Naive thymus-derived CD8-positive, alpha-beta T cell (primary cell): Measurements from ENCODE around the gene THEMIS2. TPM values are rescaled to one million over a fixed set of nuclear protein-coding genes. Genes with fewer than 3 reads are reported as not detected.
"Not testable (repeated sequence)": the region's sequence is repeated elsewhere in the genome, so short reads cannot be mapped to it uniquely, and the experiment has no call there.

Experiments
- ATAC-seq, 2 donors: fragments of 150-1000 bp; cut with Tn5 transposase in 1 of 2; sonication (Bioruptor Pico), chemical (Tn5 transposase) in 1 of 2; 1 replicate in 1 of 2; 2 replicates in 1 of 2; pipeline ENCODE4 v1.10.0; 2021; ENCODE audit warnings: mild to moderate bottlenecking in 2 of 2, moderate library complexity in 2 of 2
- POLR2A ChIA-PET: fragments of 350-600 bp; sonication (Branson Sonifier 250); formaldehyde crosslinking; loops from one replicate; lab custom pipeline; 2021; ENCODE audit warnings: antibody characterized with exemption; lab: Charles Lee
- DNase-seq, 10 donors: peaks; one replicate each; pipeline versions ENCODE4 v3.0.0 to v3.0.0-alpha.2; 2020 to 2022
- H3K27ac Mint-ChIP-seq, 10 donors: one replicate each; pipeline ENCODE4 v1.8.0; 2020 to 2022; ENCODE audit warnings: mild to moderate bottlenecking in 10 of 10, mixed read lengths in 10 of 10, moderate library complexity in 4 of 10, inconsistent platforms in 1 of 10
- H3K27me3 Mint-ChIP-seq, 5 donors: one replicate each; pipeline ENCODE4 v1.8.0; 2021 to 2022; ENCODE audit warnings: mixed read lengths in 5 of 5
- H3K36me3 Mint-ChIP-seq, 3 donors: one replicate each; pipeline ENCODE4 v1.8.0; 2020 to 2022; ENCODE audit warnings: mixed read lengths in 3 of 3, mild to moderate bottlenecking in 2 of 3, inconsistent platforms in 1 of 3
- H3K4me1 Mint-ChIP-seq, 4 donors: one replicate each; pipeline ENCODE4 v1.8.0; 2021 to 2022; ENCODE audit warnings: mixed read lengths in 4 of 4
- H3K4me3 Mint-ChIP-seq, 10 donors: one replicate each; pipeline ENCODE4 v1.8.0; 2020 to 2022; ENCODE audit warnings: mild to moderate bottlenecking in 10 of 10, mixed read lengths in 10 of 10, moderate library complexity in 6 of 10, inconsistent platforms in 1 of 10
- H3K9me3 Mint-ChIP-seq, 9 donors: one replicate each; pipeline ENCODE4 v1.8.0; 2020 to 2022; ENCODE audit warnings: mixed read lengths in 9 of 9, mild to moderate bottlenecking in 3 of 9, inconsistent platforms in 1 of 9, moderate library complexity in 1 of 9
- polyA plus RNA-seq, 3 donors: library from polyadenylated mRNA; unstranded; fragments of 300-500 nt; fragmentation: Illumina TruSeq; gene quantifications; one replicate each; pipeline ENCODE4 v1.2.3, GENCODE V29; 2021
- total RNA-seq, 8 experiments: library from RNA in 2 of 8; stranded (reverse) in 2 of 8; gene quantifications; one replicate each; pipeline ENCODE4 v1.2.3 and lab custom pipeline; 2021 to 2026

The THEMIS2 gene
- total RNA-seq, result 10 to 100 TPM; 53.3 to 57.9 TPM
- polyA plus RNA-seq, result 10 to 100 TPM; 14.1 to 48.5 (median 23.7) TPM
- total RNA-seq (lab: John Stamatoyannopoulos, UW), result 7.8 to 62.4 (median 28.2) reads per million in 6 experiments

DNA sequence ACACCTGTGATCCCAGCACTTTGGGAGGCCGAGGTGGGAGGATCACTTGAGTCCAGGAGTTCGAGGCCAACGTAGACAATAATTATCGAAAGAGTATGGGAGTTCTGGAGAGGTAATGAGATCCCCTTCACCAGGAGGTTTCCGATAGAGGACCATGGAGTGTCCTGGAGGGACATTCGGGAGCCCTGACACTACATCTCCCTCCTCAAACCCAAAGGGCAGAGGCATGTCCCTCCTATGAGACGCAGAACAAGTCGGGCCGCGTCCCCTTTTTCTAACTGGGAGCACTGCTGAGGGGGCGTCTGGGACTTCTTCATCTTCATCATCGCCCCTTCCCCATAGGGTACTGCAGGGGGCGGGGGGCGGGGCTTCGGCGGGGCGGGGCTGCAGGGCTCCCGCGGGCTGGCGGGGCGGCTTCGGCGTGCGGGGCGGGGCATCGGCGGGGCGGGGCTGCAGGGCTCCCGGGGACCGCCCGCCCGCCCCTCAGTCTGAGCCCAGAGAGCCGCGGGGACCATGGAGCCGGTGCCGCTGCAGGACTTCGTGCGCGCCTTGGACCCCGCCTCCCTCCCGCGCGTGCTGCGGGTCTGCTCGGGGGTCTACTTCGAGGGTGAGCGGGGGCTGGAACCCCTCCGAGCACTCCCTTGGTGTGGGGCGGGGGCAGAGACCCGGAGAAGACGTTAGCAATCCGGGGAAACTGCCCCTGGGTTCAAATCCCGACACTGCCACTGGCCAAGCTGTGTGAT is at the start of gene THEMIS2:
Gene THEMIS2, plus strand, starts transcription at position 486 of the 743 bp plus-strand sequence. Its CDS starts 28 bp downstream, at position 514.
- Mint-ChIP-seq H3K4me1 (peaks cover 23 to 70% (median 49%) of the 10 kb centered on the region in 4 donors), H3K4me3 (peak within 1 kb of the TSS; percentile 88 to 100 (median 98)), H3K9me3 (no peaks in the 10 kb centered on the region), H3K27ac (peak within 1 kb of the TSS; percentile 63 to 98 (median 94)), H3K36me3 (peaks cover 0 to 11% (median 3%) of the 10 kb centered on the region in 3 donors), H3K27me3 (no peaks in the 10 kb centered on the region)
- DNase-seq, result peak; percentile 57 to 87 (median 73)
- peak; percentile 75 to 79 for ATAC-seq
- POLR2A ChIA-PET, result interaction anchor here (0.9 to 1.6 kb wide), 6 partner anchors 8 to 87 kb away, joined by 3 to 11 read pairs (median 5); partner anchors contain the start of genes PPP1R8 and XKR8

DNA sequence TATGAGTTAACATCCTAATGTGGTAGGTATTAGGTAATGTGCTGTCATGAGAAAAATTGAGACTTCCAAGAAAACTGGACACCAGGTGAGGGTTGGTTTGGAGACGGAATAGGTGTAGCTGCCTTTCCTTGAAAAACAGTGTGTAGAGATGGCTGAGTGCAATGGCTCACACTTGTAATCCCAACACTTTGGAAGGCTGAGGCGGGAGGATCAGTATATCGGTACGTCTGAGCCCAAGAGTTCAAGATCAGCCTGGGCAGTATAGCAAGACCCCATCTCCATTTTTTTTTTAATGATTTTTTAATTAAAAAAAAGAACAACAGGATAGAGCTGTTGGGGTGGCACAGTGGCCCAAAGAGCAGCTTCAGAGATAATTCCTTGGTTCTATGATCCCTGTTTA is 48.6 kb upstream of the THEMIS2 start:
- DNase-seq (no peak), ATAC-seq (no peak)
- Mint-ChIP-seq H3K27me3 (no peaks in the 10 kb centered on the region), H3K27ac (no peak overlapping the region), H3K9me3 (no peaks in the 10 kb centered on the region), H3K4me1 (no peaks in the 10 kb centered on the region), H3K4me3 (no peak overlapping the region), H3K36me3 (peaks cover 5 to 35% (median 15%) of the 10 kb centered on the region in 3 donors)
- POLR2A ChIA-PET, result interaction anchor here (0.7 kb wide), 1 partner anchor 167 kb away, joined by 3 read pairs; no protein-coding TSS in a partner anchor

DNA sequence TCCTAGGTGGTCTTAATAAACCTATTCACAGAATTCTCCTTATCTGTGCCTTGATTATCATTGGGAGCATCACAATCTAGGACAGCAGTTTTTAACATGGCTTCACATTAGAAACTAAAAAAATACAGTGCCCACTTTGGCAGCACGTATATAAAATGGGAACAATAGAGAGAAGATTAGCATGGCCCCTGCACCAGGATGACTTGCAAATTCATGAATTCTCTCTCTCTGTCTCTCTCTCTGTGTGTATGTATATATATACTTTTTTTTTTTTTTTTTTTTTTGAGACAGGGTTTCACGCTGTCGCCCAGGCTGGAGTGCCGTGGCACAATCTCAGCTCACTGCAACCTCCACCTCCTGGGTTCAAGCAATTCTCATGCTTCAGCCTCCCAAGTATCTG is 47.9 kb upstream of the THEMIS2 start:
- POLR2A ChIA-PET, result no interaction called here
- Mint-ChIP-seq H3K4me3 (no peak overlapping the region), H3K4me1 (peaks cover 0 to 1% (median 0%) of the 10 kb centered on the region in 4 donors), H3K9me3 (no peaks in the 10 kb centered on the region), H3K27ac (no peak overlapping the region), H3K36me3 (peaks cover 5 to 31% (median 12%) of the 10 kb centered on the region in 3 donors), H3K27me3 (no peaks in the 10 kb centered on the region)
- DNase-seq (no peak), ATAC-seq (no peak)

DNA sequence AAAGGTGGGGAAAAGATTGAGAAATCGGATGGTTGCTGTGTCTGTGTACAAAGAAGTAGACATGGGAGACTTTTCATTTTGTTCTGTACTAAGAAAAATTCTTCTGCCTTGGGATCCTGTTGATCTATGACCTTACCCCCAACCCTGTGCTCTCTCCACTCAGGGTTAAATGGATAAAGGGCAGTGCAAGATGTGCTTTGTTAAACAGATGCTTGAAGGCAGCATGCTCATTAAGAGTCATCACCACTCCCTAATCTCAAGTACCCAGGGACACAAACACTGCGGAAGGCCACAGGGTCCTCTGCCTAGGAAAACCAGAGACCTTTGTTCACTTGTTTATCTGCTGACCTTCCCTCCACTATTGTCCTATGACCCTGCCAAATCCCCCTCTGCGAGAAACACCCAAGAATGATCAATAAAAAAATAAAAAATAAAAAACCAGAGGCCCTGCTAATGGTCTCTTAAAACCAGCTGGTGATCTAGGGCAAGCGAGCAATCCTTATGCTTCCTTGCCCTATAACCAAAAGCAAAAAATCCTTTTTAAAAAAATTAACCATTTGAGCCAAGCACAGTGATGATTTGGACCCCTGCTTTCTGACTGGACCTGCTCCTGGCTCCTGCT is 42.9 kb upstream of the THEMIS2 start:
- not testable (repeated sequence) for ATAC-seq, H3K27me3 Mint-ChIP-seq, DNase-seq, H3K9me3 Mint-ChIP-seq
- H3K4me3 Mint-ChIP-seq, result peak overlapping the region; percentile 88 to 96 (median 92)
- H3K4me1 Mint-ChIP-seq, result peaks cover 8 to 40% (median 27%) of the 10 kb centered on the region in 4 donors
- H3K36me3 Mint-ChIP-seq, result peaks cover 0 to 20% (median 0%) of the 10 kb centered on the region in 3 donors
- POLR2A ChIA-PET, result interaction anchor here (0.7 to 2.5 kb wide), 4 partner anchors 16 to 131 kb away, joined by 3 to 18 read pairs (median 4); partner anchors contain the start of genes FAM76A, THEMIS2 and XKR8
- peak overlapping the region in 9 of 10 donors; percentile 47 to 96 (median 69) for H3K27ac Mint-ChIP-seq

DNA sequence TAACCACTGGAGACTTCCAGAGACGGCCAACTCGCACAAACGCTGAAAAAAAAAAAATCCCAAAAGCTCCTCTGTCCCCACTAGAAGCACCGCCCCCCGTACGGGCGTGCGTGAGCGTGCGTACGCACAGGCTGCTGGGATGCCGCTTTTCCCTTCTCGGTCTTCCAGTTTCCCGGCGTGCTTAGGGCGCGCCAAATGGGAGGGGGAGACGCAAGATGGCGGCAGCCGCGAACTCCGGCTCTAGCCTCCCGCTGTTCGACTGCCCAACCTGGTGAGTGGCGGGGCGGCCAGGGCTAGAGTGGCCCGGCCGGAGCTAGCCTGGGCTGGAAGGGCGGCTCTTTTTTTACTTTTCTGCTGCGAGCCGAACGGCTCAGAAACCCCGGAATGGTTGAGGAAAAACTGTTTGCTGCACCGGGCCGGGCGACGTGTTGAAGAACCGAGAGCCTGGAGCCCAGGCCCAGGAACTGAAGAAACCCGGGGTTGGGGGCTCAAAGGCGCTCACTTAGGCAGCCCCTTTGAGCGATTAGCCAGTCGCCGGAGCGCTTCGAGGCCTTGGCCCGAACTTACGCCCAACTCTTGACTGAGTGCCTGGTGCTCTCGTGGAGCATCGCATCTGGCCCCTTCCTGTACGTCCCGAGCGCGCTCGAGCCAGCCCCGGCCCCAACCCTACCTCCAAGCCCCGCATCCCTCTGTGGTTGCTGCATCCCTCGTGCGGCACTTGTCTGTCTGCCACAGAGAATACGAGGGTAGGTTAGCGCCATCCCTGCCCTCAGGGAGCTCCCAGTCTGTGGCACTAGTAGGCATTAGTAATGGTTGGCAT is 41.5 kb upstream of the THEMIS2 start, which contains the start of gene PPP1R8:
Gene PPP1R8, plus strand, starts transcription at position 162 of the 820 bp plus-strand sequence. Its CDS starts 54 bp downstream, at position 216.
- H3K27ac Mint-ChIP-seq, result peak within 1 kb of the TSS; percentile 84 to 96 (median 94)
- ATAC-seq, result peak; percentile 98 to 99
- H3K27me3 Mint-ChIP-seq, result no peaks in the 10 kb centered on the region
- H3K4me3 Mint-ChIP-seq, result peak within 1 kb of the TSS; percentile 88 to 96 (median 92)
- POLR2A ChIA-PET, result interaction anchor here (0.6 to 2.5 kb wide), 14 partner anchors 12 to 1394 kb away, joined by 3 to 18 read pairs (median 4); partner anchors contain the start of genes FAM76A, IFI6, STX12 and THEMIS2
- H3K4me1 Mint-ChIP-seq, result peaks cover 8 to 52% (median 36%) of the 10 kb centered on the region in 4 donors
- peaks cover 0 to 34% (median 0%) of the 10 kb centered on the region in 3 donors for H3K36me3 Mint-ChIP-seq
- peak; percentile 77 to 89 (median 85) for DNase-seq
- no peaks in the 10 kb centered on the region for H3K9me3 Mint-ChIP-seq

DNA sequence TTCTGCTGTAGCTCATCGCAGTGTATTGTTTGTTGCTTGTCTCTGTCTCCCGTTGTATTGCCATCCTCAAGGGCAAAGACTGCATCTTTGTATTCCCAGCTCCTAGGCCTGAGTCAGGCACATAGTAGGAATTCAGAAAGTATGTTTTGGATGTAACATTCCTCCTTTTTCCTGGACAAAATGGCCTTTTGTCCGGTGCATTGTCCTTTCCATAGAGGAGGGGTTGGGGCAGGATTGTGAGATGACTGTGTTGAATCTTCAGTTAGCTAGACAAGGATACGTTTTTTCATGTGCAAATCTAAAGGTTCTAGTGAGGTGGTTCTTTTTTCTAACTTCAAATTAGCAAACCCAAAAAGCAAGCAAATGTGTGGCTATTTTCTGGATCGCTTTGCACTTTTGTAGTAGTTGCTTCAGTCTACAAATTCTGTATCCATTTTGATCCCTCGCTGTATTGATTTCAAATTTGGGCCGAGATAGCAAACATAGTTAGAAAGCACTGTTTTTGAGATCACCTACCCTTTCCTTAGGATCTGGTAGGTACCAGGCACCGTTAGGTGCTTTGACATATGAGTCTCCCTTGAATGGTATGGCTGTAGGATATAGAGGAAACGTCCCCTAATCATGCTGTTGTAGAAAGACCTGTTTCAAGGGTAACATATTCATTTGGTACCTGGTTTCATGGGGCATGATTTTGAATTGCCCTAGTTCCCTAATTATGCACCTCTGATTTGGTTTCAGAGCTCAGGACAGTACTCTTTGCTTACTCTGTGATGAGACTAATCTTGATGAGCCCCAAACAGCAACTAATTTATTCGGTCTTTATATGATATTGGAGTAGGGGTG is 40.6 kb upstream of the THEMIS2 start:
- H3K4me1 Mint-ChIP-seq, result peaks cover 8 to 55% (median 38%) of the 10 kb centered on the region in 4 donors
- POLR2A ChIA-PET, result interaction anchor here (0.6 to 2.5 kb wide), 3 partner anchors 59 to 223 kb away, joined by 4 to 18 read pairs (median 5); partner anchors contain the start of genes FAM76A and STX12

DNA sequence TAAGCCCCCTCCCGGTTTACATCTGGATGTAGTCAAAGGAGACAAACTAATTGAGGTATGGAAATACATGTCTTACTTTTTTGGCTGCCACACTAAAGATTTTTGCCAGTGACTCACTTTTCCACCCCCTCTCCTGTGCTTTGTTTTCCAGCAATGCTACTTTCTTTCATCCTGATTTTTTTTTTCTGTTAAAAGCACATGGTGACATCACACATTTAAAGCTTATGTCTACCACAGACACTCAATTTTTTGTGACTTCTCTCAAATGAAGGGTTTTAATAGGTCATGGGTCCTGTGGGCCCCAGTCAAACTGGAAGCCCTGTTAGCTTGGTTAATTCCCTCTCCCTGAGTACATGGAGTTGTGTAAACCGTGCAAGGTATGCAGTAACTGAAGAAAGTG is 39.6 kb upstream of the THEMIS2 start:
- Mint-ChIP-seq H3K36me3 (peaks cover 0 to 45% (median 0%) of the 10 kb centered on the region in 3 donors), H3K9me3 (no peaks in the 10 kb centered on the region), H3K27ac (peak overlapping the region in 2 of 10 donors; percentile 50 to 58), H3K4me1 (peaks cover 8 to 55% (median 38%) of the 10 kb centered on the region in 4 donors), H3K4me3 (peak overlapping the region in 7 of 10 donors; percentile 91 to 96 (median 93)), H3K27me3 (no peaks in the 10 kb centered on the region)
- ATAC-seq, result no peak
- no peak for DNase-seq
- POLR2A ChIA-PET, result interaction anchor here (0.5 to 0.6 kb wide), 4 partner anchors 16 to 256 kb away, joined by 4 to 6 read pairs (median 6); no protein-coding TSS in a partner anchor

More for the DNA sequence above, 40.6 kb upstream of the THEMIS2 start:
- H3K9me3 Mint-ChIP-seq, result no peaks in the 10 kb centered on the region
- no peak for ATAC-seq
- peak overlapping the region; percentile 88 to 96 (median 92) for H3K4me3 Mint-ChIP-seq
- H3K27me3 Mint-ChIP-seq, result no peaks in the 10 kb centered on the region
- no peak for DNase-seq
- H3K27ac Mint-ChIP-seq, result peak overlapping the region; percentile 69 to 96 (median 94)
- peaks cover 0 to 38% (median 0%) of the 10 kb centered on the region in 3 donors for H3K36me3 Mint-ChIP-seq

DNA sequence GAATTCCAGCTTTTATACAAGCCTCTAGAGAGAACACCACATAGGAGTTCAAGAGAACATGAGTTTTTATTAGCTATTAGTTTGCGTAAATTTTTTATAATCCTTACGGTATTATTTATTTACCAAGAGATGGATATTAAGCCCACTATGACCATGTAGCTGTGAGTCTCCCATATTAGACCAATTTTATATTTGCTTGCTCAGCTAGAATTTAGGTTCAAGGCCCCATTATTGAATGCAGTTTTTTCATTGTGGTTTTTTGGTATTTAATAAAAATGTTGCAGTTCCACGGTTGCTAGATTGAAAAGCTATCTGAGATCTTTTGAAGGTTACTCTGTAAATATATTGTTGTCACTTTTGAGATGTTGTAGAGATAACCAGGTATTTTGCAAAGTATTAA is 38.9 kb upstream of the THEMIS2 start:
- Mint-ChIP-seq H3K4me1 (peaks cover 8 to 55% (median 38%) of the 10 kb centered on the region in 4 donors), H3K4me3 (no peak overlapping the region), H3K36me3 (peaks cover 0 to 45% (median 0%) of the 10 kb centered on the region in 3 donors), H3K27me3 (no peaks in the 10 kb centered on the region), H3K27ac (peak overlapping the region in 1 of 10 donors; percentile 1), H3K9me3 (no peaks in the 10 kb centered on the region)
- DNase-seq, result no peak
- POLR2A ChIA-PET, result interaction anchor here (0.5 kb wide), 2 partner anchors 69 to 76 kb away, joined by 4 to 6 read pairs; no protein-coding TSS in a partner anchor
- no peak for ATAC-seq

DNA sequence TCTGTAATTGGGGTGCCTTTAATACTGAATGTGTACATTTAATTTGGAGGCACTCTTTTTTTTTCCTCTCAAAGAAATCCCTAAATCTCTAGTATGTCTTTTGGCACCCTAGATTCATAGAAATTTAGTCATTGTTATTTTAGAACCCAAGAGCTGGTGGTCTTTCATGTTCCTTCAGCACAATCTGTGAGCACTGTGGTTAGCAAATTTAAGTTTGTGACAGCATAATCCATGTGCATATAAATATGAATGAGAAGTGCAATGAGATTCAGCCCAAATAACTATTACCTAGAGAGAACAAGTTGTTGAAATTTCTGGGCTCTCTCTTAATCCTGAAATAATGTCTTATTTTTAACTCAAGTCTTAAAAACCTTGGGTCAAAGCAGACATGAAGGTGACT is 37.3 kb upstream of the THEMIS2 start:
- no peak for ATAC-seq
- no peaks in the 10 kb centered on the region for H3K9me3 Mint-ChIP-seq
- POLR2A ChIA-PET, result no interaction called here
- peaks cover 0 to 59% (median 3%) of the 10 kb centered on the region in 3 donors for H3K36me3 Mint-ChIP-seq
- H3K4me3 Mint-ChIP-seq, result no peak overlapping the region
- no peaks in the 10 kb centered on the region for H3K27me3 Mint-ChIP-seq
- DNase-seq, result no peak
- peak overlapping the region in 1 of 10 donors; percentile 43 for H3K27ac Mint-ChIP-seq
- H3K4me1 Mint-ChIP-seq, result peaks cover 11 to 52% (median 37%) of the 10 kb centered on the region in 4 donors

DNA sequence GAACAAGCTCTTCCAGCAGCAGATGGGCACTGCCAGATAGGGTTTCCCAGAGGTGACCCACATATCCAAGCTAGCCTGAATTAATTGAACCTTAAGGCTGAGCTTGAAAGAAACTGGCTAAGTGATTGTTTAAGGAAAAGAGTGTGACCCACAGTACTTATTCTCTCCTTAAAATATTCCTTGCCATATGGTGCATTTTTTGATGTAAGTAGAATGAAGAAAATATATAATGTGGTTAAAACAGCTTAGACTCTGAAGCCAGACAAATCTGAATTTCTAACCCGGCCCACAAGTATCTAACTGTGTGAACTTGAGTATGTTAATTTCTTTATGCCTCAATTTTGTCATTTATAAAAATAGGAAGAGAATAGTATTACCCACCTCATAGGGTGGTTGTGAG is 36.8 kb upstream of the THEMIS2 start:
- H3K4me1 Mint-ChIP-seq, result peaks cover 11 to 48% (median 35%) of the 10 kb centered on the region in 4 donors
- peak overlapping the region in 2 of 10 donors; percentile 32 to 43 for H3K27ac Mint-ChIP-seq
- H3K9me3 Mint-ChIP-seq, result no peaks in the 10 kb centered on the region
- H3K4me3 Mint-ChIP-seq, result no peak overlapping the region
- ATAC-seq (no peak), DNase-seq (no peak)
- POLR2A ChIA-PET, result interaction anchor here (0.6 kb wide), 1 partner anchor 69 kb away, joined by 4 read pairs; no protein-coding TSS in a partner anchor
- H3K36me3 Mint-ChIP-seq, result peaks cover 0 to 64% (median 3%) of the 10 kb centered on the region in 3 donors
- no peaks in the 10 kb centered on the region for H3K27me3 Mint-ChIP-seq
